ENCODE results near the gene NTNG2.

DNA sequence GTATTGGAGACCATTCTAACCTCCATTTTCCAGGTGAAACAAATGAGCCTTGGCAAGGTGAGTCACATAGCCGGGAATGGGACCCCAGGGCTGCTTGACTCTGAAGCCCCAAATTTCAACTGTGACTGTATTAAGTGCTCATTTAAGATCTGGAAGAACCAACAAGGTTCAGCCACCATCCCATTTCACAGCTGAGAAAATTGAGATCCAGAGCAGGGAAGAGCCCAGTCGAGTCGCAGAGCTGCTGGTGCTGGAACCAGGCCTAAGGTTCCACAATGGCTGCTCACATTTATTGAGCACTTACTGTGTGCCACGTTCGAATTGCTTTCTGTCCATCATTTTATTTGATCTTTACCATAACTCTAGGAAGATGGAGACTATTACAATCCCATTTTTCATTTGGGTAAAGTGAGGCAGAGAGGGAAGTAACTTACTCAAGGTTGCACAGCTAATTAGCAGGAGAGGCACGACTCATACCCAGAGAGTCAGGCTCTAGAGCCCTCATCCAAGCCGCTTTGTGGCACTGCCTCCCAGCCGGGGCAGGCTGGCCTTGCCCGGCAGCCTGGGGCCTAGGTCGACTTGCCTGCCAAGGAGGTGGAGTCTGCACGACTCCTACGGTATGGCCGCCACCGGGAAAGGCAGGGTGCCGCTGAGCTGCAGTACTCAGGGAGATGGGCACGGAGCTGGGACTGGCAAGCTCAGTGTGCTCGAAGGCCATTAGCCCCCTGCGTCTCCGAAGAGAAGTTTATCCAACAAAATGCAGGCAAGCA, 4.3 kb upstream of the NTNG2 start:
- TF ChIP-seq, protein P1, sequence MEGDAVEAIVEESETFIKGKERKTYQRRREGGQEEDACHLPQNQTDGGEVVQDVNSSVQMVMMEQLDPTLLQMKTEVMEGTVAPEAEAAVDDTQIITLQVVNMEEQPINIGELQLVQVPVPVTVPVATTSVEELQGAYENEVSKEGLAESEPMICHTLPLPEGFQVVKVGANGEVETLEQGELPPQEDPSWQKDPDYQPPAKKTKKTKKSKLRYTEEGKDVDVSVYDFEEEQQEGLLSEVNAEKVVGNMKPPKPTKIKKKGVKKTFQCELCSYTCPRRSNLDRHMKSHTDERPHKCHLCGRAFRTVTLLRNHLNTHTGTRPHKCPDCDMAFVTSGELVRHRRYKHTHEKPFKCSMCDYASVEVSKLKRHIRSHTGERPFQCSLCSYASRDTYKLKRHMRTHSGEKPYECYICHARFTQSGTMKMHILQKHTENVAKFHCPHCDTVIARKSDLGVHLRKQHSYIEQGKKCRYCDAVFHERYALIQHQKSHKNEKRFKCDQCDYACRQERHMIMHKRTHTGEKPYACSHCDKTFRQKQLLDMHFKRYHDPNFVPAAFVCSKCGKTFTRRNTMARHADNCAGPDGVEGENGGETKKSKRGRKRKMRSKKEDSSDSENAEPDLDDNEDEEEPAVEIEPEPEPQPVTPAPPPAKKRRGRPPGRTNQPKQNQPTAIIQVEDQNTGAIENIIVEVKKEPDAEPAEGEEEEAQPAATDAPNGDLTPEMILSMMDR (IDR thresholded peaks at IDR 0.05) = no peak
- no peak for TF ChIP-seq POLR2A (IDR thresholded peaks at IDR 0.05)
